IPS DF 4.7 (cell line): ENCODE results near the gene GBA2.

Experiments used
- DNase-seq: peaks from one replicate; pipeline ENCODE4 v3.0.0-alpha.2; 2013; ENCODE audit warnings: low spot score; ENCODE audit errors: extremely low read depth

Gene GBA2

GRCh38 chr9:35695943-35696401 is 53.1 kb downstream of the GBA2 start:
- DNase-seq, result no peak

- no peak for DNase-seq
Measured at GRCh38 chr9:35691757-35692301, 57.2 kb downstream of the GBA2 start.

- no peak for DNase-seq
Measured at GRCh38 chr9:35691334-35691650, 57.7 kb downstream of the GBA2 start.

- DNase-seq, result no peak
Measured at GRCh38 chr9:35690614-35691333, 58.3 kb downstream of the GBA2 start.

GRCh38 chr9:35690294-35690613 is 58.8 kb downstream of the GBA2 start:
- DNase-seq, result no peak

GRCh38 chr9:35689542-35690293 is 59.3 kb downstream of the GBA2 start, which contains the start of gene TPM2:
Gene TPM2, minus strand, starts transcription at chr9:35689925. Its CDS starts 108 bp downstream, at chr9:35689817.
- no peak for DNase-seq

- no peak for DNase-seq
Measured at GRCh38 chr9:35688558-35689541, 60.2 kb downstream of the GBA2 start.

- DNase-seq, result no peak
Measured at GRCh38 chr9:35687972-35688557, 61.0 kb downstream of the GBA2 start.

- DNase-seq, result no peak
Measured at GRCh38 chr9:35687306-35687705, 61.7 kb downstream of the GBA2 start.
